ENCODE results near the gene ZFAND6.

GRCh38 chr15:80042568-80042967, 16.9 kb upstream of the ZFAND6 start:
- TF ChIP-seq CTCF (IDR thresholded peaks at IDR 0.05; ENCODE audit: low read depth, low read length, missing input control) (no peak), ATF3 (IDR thresholded peaks at IDR 0.05) (no peak), REST (IDR thresholded peaks at IDR 0.05) (no peak), ZBTB33 (IDR thresholded peaks at IDR 0.05) (no peak), TAF1 (conservative IDR thresholded peaks at IDR 0.05) (no peak), RAD21 (IDR thresholded peaks at IDR 0.05) (no peak), EGR1 (IDR thresholded peaks at IDR 0.05; ENCODE audit: low read depth in 2 of 2) (no peak), JUND (IDR thresholded peaks at IDR 0.05) (no peak), MAX (IDR thresholded peaks at IDR 0.05) (no peak), FOXA1 (IDR thresholded peaks at IDR 0.05) (no peak), YY1 (IDR thresholded peaks at IDR 0.05) (no peak), HNF4G (IDR thresholded peaks at IDR 0.05) (no peak), SP1 (IDR thresholded peaks at IDR 0.05) (no peak), GABPA (IDR thresholded peaks at IDR 0.05 in 1 of 2, conservative IDR thresholded peaks at IDR 0.05 in 1 of 2) (no peak)

Data from liver (tissue), 3 donors.